HEK293T (cell line): ENCODE measurements around the gene AGPAT1.
"Not testable (repeated sequence)": the region's sequence is repeated elsewhere in the genome, so short reads cannot be mapped to it uniquely, and the experiment has no call there.

Experiments used
- BHLHE40 ChIP-seq: fragments of 450-650 bp; IDR thresholded peaks from 2 replicates; pipeline ENCODE4 v1.6.1; 2016; ENCODE audit warnings: mild to moderate bottlenecking, moderate library complexity, borderline replicate concordance
- ELF4 ChIP-seq: fragments of 450-650 bp; IDR thresholded peaks from 2 replicates; pipeline ENCODE4 v1.6.1; 2017; ENCODE audit warnings: antibody characterized with exemption
- FOXA1 ChIP-seq: fragments of 450-650 bp; IDR thresholded peaks from 2 replicates; pipeline ENCODE4 v1.6.1; 2016; ENCODE audit warnings: mild to moderate bottlenecking
- FOXK2 ChIP-seq: fragments of 450-650 bp; IDR thresholded peaks from 2 replicates; pipeline ENCODE4 v1.6.1; 2016; ENCODE audit warnings: mild to moderate bottlenecking
- FOXM1 ChIP-seq: fragments of 450-650 bp; IDR thresholded peaks from 2 replicates; pipeline ENCODE4 v1.6.1; 2017; ENCODE audit warnings: mild to moderate bottlenecking, borderline replicate concordance
- L3MBTL2 ChIP-seq: fragments of 450-650 bp; conservative IDR thresholded peaks from 2 replicates; pipeline ENCODE4 v1.6.1; 2016; ENCODE audit warnings: mild to moderate bottlenecking
- SP1 ChIP-seq: fragments of 450-650 bp; IDR thresholded peaks from 2 replicates; pipeline ENCODE4 v1.6.1; 2017
- TARDBP ChIP-seq: fragments of 450-650 bp; IDR thresholded peaks from 2 replicates; pipeline ENCODE4 v1.6.1; 2016
- ZNF384 ChIP-seq: fragments of 450-650 bp; IDR thresholded peaks from 2 replicates; pipeline ENCODE4 v1.6.1; 2016
- TF ChIP-seq, protein P1 (sequence below): fragments of 450-650 bp; IDR thresholded peaks from 2 replicates; pipeline ENCODE4 v1.6.1; 2016

DNA sequence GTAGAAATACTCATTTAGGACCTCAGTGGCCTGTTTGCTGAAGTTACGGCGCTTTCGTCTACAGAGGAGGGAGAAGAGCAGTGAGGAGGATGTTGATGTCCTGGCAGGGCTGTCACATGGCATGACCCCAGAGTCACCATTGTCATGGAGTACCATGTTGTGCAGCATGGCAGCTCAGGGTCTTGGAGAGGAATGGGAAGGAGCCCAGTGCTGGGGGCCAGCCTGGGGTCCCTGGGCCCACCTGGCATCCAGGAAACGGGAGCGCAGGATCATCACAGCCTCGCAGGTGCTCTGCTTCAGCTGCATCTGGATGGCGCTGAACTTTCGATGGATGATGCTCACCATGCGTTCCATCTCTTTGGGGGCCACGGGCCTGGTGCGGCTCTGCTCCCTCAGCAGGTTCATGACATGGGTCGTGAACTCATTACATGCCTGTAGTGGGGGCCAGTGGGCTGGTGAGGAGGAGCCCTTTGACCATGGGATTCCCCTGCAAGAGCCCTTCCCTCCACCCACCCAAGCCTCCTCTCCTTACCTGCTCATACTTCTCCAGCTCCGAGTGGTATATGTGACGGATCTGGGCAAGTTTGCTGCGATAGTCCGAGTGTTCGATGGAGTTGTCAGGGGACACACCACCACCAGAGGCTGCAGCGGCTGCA is 12.0 kb upstream of the AGPAT1 start:
- TF ChIP-seq ZNF384, FOXK2, SP1, FOXM1, TARDBP, ELF4, FOXA1, L3MBTL2, BHLHE40: not testable (repeated sequence)
- TF ChIP-seq, protein P1, sequence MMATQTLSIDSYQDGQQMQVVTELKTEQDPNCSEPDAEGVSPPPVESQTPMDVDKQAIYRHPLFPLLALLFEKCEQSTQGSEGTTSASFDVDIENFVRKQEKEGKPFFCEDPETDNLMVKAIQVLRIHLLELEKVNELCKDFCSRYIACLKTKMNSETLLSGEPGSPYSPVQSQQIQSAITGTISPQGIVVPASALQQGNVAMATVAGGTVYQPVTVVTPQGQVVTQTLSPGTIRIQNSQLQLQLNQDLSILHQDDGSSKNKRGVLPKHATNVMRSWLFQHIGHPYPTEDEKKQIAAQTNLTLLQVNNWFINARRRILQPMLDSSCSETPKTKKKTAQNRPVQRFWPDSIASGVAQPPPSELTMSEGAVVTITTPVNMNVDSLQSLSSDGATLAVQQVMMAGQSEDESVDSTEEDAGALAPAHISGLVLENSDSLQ = not testable (repeated sequence)
